Heart left ventricle (tissue), 13 donors: ENCODE results near the gene SCAP.

Experiments used
- CTCF ChIP-seq, 12 donors: fragments of 200-600 bp; sonication (generic) in 4 of 12; IDR thresholded peaks; one replicate each; pipeline versions ENCODE4 v1.5.0 to v1.8.0; 2018 to 2022; ENCODE audit warnings: antibody characterized with exemption in 12 of 12, mild to moderate bottlenecking in 5 of 12
- POLR2A ChIP-seq, 2 donors: fragments of 450-650 bp; IDR thresholded peaks; one replicate each; pipeline ENCODE4 v1.6.1; 2017; ENCODE audit warnings: antibody characterized with exemption in 2 of 2, mild to moderate bottlenecking in 2 of 2, moderate library complexity in 2 of 2
- donor health status: ischemic (EF 13 %, LVEDD 7.1; RV severe dilation, severe dysfunction).
- donor health status: DM: no; HTN: yes; CAD: no.
- donor health status: DM: no; HTN: no; CAD: no.
- donor health status: ischemic (EF 25% LVEDD 6.9; RV normal size, moderate dysfunction).
- donor health status: ischemic (EF 25% LVEDD 5.7; RV mildly dilated, moderate dysfunction).
- donor health status: ischemic (EF 35%, LVEDD 5.7; RV mildly dilated, moderate dysfunction).
- donor health status: nonischemic (EF 11% LVEDD 7.7; RV severe dilation, severe dysfunction).
- donor health status: DM: yes; HTN: yes; CAD: no.
- donor health status: PGD.
- donor health status: ischemic (EF 29% LVEDD 5.4; RV normal size, mild dysfunction).
- donor health status: nonischemic (EF 23%, LVEDD 6.1; RV moderate dilation, normal function).

- no peak for TF ChIP-seq POLR2A (IDR thresholded peaks at IDR 0.05)
- TF ChIP-seq CTCF (IDR thresholded peaks at IDR 0.05), result no peak
Observed at GRCh38 chr3:47418167-47419082, 57.3 kb downstream of the SCAP start.
